GM21737 (cell line): ENCODE measurements around the gene MLF2.

Experiments used
- ATAC-seq: cut with Tn5 transposase; IDR thresholded peaks from one replicate; pipeline ENCODE4 v1.9.1; 2021; ENCODE audit warnings: mild to moderate bottlenecking, moderate library complexity; ENCODE audit not compliant: unreplicated experiment

Gene MLF2

GRCh38 chr12:6698352-6699046 is 54.4 kb downstream of the MLF2 start:
- ATAC-seq: no peak
